GM18870 (cell line): ENCODE measurements around the gene TIMM29.

Experiments
- ATAC-seq: cut with Tn5 transposase; IDR thresholded peaks from one replicate; pipeline ENCODE4 v1.9.1; 2021; ENCODE audit warnings: moderate library complexity; ENCODE audit not compliant: unreplicated experiment

The TIMM29 gene

GRCh38 chr19:10911579-10912363, 16.8 kb upstream of the TIMM29 start:
- ATAC-seq, result no peak

DNA sequence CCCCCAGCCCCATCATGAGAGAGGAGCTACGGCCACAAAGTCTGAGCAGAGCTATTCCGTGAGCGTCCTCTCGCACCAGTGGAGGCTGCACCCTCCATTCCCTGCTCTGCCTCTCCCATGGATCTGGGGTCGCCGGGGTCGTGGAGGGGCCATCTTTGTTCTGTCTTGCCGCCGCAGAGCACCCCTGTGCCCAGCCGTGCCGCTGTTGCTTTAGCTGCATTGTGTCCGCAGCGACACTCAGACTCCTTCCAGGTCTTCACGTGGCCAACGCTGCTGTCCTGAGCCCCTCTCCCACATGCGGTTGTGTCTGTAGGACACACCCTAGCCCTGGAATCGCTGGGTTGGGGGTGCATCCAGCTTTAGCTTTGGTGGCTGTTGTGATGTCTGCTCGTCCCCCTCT, 16.0 kb upstream of the TIMM29 start:
- no peak for ATAC-seq

GRCh38 chr19:10913716-10914340, 14.8 kb upstream of the TIMM29 start:
- no peak for ATAC-seq

DNA sequence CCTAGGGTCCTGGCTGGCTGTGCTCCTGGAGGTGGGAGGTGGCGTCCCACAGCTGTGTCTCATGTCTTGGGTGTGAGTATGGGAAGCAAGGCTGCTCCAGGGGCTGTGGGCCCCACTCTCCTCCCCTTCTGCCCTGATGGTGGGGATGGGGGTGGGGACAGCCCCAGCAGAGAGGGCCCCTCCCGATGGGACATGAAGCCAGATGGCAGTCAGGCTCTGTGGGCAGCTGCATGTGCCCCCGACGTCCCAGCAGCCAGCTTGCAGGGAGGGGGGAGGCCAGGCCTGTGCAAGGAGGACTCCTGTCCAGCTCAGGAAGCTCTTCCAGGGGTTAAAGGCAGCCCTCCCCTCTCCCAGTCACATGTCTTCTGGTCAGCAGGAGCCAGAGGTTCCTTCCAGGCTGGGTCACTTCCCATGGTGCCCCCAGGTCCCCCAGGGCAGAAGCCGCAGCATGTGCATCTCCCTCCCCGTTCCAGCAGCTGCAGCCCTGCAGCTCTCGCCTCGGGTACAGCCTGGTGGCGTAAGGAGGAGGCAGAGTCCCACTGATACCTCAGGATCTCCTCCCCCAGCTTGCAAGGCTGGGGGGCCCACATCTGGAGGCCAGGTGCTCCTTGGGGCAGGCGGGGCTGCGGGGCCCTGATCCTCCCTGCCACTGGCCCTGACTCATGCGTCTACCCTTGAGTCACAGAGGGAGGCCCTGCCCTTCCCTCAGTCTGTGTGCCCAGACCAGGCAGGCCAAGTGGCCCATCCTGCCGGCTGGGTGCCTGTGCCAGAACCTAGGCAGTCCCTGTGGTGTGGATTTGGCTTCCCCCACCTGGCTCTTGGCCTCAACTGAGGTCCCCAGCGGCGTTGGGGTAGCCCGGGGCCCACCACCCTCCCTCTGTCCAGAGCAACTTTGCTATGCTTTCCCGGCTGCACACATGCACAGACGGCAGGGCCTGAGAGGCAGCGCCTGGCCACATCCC, 13.2 kb upstream of the TIMM29 start:
- no peak for ATAC-seq

GRCh38 chr19:10916602-10917001, 12.0 kb upstream of the TIMM29 start:
- ATAC-seq, result no peak

GRCh38 chr19:10918359-10918758, 10.3 kb upstream of the TIMM29 start:
- ATAC-seq, result no peak

DNA sequence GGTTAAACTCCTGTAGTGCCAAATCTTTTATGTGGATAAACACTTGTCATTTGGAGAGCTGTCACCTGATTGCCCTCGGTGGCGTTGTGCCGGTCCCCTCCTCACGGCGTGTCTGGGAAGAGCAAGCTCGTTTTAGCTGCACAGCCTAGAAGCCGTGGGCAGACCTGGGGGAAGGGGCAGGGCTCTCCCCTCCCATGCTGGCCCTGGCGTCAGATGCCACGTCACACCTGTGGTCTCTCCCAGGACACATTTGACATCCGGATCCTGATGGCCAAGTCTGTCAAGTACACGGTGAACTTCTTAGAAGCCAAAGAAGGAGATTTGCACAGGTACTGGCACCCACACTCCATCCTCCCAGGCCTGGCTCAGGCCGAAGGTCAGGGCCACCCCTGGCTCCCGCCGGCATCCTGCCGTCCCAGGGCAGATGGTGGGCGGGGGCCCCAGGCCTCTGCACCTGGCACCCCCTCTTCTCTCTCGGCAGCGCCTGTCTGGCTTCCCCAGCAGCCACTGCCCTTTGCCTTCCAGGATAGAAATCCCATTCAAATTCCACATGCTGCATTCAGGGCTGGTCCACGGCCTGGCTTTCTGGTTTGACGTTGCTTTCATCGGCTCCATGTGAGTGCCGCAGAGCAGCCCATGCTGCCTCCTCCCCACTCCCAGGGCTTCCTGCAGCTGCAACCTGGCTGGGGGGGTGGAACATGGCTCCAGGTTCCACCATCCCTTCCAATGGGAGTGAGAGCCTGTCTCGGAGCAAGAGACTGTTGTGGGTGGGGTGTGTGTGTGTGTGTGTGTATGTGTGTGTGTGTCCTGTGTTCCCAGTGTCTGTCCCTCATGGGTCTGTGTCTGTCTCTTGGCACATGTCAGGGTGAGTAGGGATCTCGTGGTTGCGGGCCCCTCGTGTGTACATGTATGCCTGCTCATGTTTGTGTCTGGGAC, 9.0 kb upstream of the TIMM29 start:
- ATAC-seq, result no peak

GRCh38 chr19:10920288-10920655, 8.3 kb upstream of the TIMM29 start:
- ATAC-seq, result no peak

- ATAC-seq, result no peak
Observed at GRCh38 chr19:10920781-10921180, 7.8 kb upstream of the TIMM29 start.

DNA sequence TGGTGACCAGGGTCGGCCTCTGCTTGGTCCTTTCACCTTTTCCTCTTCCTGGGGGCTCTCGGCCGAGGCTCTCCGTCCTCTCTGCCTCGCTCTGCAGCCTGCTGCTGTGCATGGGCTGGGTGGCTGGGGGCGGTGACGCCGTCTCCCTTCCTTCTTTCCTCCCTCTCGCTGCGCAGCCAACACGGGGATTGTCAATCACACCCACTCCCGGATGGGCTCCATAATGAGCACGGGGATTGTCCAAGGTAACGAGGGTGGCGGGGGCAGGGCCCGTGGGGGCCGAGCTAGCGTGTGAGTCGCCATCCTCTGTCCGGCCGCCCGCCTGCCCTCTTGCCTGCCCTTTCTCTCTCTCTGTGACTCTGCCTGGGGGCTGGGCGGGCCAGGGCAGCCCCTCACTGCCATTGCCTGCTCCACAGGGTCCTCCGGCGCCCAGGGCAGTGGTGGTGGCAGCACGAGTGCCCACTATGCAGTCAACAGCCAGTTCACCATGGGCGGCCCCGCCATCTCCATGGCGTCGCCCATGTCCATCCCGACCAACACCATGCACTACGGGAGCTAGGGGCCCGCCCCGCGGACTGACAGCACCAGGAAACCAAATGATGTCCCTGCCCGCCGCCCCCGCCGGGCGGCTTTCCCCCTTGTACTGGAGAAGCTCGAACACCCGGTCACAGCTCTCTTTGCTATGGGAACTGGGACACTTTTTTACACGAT, 7.3 kb upstream of the TIMM29 start:
- no peak for ATAC-seq

DNA sequence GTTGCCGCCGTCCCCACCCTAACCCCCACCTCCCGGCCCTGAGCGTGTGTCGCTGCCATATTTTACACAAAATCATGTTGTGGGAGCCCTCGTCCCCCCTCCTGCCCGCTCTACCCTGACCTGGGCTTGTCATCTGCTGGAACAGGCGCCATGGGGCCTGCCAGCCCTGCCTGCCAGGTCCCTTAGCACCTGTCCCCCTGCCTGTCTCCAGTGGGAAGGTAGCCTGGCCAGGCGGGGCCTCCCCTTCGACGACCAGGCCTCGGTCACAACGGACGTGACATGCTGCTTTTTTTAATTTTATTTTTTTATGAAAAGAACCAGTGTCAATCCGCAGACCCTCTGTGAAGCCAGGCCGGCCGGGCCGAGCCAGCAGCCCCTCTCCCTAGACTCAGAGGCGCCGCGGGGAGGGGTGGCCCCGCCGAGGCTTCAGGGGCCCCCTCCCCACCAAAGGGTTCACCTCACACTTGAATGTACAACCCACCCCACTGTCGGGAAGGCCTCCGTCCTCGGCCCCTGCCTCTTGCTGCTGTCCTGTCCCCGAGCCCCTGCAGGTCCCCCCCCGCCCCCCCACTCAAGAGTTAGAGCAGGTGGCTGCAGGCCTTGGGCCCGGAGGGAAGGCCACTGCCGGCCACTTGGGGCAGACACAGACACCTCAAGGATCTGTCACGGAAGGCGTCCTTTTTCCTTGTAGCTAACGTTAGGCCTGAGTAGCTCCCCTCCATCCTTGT, 6.5 kb upstream of the TIMM29 start:
- no peak for ATAC-seq

- no peak for ATAC-seq
Observed at GRCh38 chr19:10922638-10923014, 6.0 kb upstream of the TIMM29 start.

GRCh38 chr19:10923260-10924112, 5.1 kb upstream of the TIMM29 start:
- no peak for ATAC-seq

GRCh38 chr19:10924597-10924996, 4.0 kb upstream of the TIMM29 start:
- ATAC-seq, result no peak

GRCh38 chr19:10927730-10928562, 665 bp upstream of the TIMM29 start:
- ATAC-seq, result no peak

DNA sequence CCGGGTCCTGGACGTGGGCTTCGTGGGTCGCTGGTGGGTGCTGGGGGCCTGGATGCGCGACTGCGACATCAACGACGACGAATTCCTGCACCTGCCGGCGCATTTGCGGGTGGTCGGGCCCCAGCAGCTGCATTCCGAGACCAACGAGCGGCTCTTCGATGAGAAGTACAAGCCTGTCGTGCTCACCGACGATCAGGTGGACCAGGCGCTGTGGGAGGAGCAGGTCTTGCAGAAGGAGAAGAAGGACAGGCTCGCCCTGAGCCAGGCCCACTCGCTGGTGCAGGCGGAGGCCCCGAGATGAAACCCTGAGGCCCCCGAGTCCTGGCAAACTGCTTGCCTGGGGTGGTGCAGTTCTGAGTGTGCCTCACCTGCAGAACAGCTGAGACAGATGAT, 787 bp downstream of the TIMM29 start:
- no peak for ATAC-seq

- no peak for ATAC-seq
Observed at GRCh38 chr19:10935371-10936059, 6.9 kb downstream of the TIMM29 start.
